Choroid plexus epithelial cell (primary cell): ENCODE results near the gene GRK3.

ENCODE experiments used
- DNase-seq: peaks from one replicate; pipeline ENCODE4 v3.0.0-alpha.2; 2010; ENCODE audit warnings: low read depth
- H3K4me3 ChIP-seq: 2 replicates; pipeline ENCODE4 v1.5.1; 2011; ENCODE audit warnings: low read depth, mild to moderate bottlenecking, control low read depth, low read length, moderate library complexity
- TF ChIP-seq, protein P1 (sequence below): conservative IDR thresholded peaks from 2 replicates; pipeline ENCODE4 v1.5.1; 2011; ENCODE audit warnings: low read depth, mild to moderate bottlenecking, control low read depth, inconsistent platforms, low read length, moderate library complexity

GRK3 gene

DNA sequence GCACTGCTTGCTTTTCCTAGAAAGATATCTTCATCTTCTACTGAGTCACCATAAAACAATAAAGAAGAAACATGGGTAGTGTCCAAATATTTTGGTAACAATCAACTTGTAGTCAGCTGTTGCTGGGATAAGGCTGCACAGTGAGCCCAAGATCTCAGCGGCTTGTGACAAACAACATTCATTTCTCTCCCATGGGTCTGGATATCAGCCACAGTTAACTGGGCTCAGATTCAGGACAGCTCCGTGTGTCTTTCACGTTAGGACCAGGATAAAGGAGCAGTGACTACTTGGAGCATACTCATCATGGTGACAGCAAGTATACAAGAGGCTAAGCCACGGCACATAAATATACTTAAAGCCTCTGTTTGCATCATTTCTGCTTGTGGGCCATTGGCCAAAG is 27.9 kb upstream of the GRK3 start:
- TF ChIP-seq, protein P1, sequence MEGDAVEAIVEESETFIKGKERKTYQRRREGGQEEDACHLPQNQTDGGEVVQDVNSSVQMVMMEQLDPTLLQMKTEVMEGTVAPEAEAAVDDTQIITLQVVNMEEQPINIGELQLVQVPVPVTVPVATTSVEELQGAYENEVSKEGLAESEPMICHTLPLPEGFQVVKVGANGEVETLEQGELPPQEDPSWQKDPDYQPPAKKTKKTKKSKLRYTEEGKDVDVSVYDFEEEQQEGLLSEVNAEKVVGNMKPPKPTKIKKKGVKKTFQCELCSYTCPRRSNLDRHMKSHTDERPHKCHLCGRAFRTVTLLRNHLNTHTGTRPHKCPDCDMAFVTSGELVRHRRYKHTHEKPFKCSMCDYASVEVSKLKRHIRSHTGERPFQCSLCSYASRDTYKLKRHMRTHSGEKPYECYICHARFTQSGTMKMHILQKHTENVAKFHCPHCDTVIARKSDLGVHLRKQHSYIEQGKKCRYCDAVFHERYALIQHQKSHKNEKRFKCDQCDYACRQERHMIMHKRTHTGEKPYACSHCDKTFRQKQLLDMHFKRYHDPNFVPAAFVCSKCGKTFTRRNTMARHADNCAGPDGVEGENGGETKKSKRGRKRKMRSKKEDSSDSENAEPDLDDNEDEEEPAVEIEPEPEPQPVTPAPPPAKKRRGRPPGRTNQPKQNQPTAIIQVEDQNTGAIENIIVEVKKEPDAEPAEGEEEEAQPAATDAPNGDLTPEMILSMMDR = no peak
- no peak overlapping the region for H3K4me3 ChIP-seq
- DNase-seq = no peak

DNA sequence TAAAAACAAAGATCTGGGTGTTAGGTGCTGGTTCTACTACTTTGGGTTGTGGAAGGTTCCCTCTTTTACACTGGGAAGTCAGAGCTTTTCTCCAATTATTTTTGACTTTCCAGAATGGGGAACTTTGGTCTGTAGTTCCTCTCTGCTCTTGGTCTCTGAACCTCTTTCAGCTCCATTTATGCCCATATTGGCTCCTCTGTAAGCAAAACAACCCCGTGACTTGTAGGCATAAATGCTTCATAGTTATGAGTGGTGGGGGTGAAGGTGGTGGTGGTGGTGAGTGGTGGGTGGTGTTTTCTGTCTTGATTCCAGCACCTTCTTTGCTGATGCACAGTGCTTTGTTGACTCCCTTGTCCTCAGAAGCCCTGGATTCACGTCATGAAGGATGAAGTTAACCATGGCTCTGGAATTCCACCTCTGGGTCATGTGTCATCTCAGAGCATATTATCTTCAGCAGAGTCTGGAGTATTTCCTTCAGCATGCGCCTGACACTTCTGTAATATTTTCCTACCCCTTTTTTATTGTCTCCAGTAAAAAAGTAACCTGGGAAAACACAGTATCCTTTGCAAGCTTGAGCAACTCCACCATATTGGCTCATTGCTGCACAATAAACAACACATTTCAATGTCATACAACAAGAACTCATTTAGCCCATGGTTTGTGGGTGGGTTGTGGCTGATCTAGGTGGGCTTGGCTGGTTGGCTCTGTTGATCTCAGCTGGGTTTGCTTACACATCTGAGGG is 24.1 kb upstream of the GRK3 start:
- DNase-seq = no peak
- TF ChIP-seq, protein P1 = no peak

DNA sequence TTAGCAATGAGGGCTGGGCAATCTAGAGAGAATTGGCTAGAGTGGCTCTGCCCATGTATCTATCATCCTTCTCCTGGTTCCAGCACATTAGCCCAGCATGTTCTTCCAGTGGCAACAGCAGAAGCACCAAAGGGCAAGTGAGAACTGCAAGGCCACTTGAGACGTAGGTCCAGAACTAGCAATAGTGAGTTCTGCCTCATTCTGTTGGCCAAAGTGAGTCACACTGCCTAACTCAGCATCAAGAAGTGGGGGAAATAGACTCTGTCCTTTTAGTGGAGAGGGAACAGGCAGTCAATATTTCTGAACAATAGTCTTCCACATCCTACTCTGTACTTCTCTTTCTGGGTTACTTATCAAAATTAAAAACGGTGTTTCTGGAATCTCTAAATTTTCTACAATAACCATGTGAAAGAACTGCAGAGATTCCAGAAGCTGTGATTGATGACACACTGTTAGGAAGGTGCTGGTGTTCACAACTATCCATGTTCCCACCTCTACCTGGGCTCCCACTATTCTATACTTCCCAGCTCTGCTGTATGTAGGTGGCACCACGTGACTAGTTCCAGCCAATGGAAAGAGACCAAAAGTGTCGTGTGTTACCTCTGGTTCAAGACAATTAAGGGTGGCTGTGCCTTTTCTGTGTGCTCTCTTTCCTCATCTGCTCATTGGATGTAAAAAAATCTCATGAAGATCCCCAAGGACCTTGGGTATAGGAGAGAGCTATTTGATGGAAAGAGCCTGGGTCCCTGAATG is 23.4 kb upstream of the GRK3 start:
- no peak for DNase-seq
- TF ChIP-seq, protein P1 = no peak
- no peak overlapping the region for H3K4me3 ChIP-seq

More for the DNA sequence above, 24.1 kb upstream of the GRK3 start:
- no peak overlapping the region for H3K4me3 ChIP-seq

DNA sequence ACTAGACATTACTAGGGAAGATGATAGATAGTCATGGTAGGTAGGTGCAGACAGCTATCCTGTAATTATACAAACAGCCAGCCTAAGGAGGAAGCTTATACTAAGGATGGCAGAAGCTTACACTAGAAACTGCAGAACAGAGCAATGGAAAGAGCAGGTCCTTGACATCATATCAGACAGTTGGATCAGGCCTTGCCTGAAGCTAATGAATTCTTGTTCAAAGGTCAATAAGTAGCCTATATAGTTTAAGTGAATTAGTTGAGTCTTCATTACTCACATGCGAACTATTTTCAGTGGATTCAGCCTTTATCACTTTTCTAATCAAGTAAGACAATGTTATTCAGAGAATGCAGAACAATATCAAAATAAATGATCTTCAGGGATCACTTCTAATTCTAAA is 22.3 kb upstream of the GRK3 start:
- no peak overlapping the region for H3K4me3 ChIP-seq
- no peak for DNase-seq
- TF ChIP-seq, protein P1 = no peak

DNA sequence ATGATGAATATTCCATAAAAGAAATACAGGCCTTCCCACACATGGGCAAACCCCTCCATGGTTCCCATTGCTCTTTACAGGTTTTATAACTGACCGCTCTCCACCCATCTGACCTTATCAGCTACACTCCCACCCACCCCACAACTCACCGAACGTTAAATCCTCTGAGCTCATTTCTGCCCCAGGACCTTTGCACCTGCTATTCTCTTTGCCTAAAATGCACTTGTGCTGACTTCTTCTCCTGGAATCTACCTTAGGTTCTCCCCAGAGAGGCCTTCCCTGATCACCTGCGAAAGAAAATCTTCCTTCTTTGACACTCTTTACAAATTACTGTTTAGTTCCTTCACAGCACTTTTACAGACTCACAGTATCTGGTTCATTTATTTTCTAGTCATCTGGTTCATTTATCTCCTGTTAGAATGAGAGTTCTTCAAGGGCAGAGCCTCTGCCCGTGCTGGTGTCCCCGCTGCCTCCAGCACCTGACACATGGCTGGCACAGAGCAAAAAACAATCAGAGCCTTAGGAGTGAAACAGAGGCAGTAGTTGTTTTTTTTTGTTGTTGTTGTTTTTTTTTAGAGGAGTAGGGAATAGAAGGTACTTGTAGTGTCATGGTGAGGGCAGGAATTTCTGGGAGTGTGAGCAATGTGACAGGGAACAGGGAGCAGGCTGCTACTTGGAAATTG is 21.6 kb upstream of the GRK3 start:
- TF ChIP-seq, protein P1 = no peak
- DNase-seq = no peak
- no peak overlapping the region for H3K4me3 ChIP-seq

DNA sequence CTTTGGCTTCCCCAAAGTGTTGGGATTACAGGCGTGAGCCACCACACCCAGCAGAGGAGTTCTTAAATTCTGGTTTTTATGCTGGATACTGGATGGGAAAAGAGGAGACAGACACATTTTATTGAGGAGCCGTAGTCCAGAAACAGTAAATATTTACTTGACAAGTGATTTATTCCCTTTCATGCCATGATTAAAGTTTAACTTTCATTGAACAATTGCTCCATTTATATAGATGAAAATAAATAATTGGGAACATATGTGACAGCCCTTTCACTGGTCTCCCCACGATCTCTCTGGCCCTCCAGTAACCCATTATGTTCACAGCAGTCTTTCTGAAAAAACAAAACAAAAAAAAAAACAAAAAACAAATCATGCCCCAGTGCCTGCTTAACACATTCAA is 19.3 kb upstream of the GRK3 start:
- H3K4me3 ChIP-seq = no peak overlapping the region
- no peak for DNase-seq
- TF ChIP-seq, protein P1 = no peak
